GM21717 (cell line): ENCODE data around the gene PRDM2.
"Not testable (repeated sequence)": the region's sequence is repeated elsewhere in the genome, so short reads cannot be mapped to it uniquely, and the experiment has no call there.

Source experiments
- ATAC-seq: cut with Tn5 transposase; IDR thresholded peaks from one replicate; pipeline ENCODE4 v1.9.1; 2021; ENCODE audit warnings: mild to moderate bottlenecking, moderate library complexity; ENCODE audit not compliant: unreplicated experiment

Gene PRDM2, protein sequence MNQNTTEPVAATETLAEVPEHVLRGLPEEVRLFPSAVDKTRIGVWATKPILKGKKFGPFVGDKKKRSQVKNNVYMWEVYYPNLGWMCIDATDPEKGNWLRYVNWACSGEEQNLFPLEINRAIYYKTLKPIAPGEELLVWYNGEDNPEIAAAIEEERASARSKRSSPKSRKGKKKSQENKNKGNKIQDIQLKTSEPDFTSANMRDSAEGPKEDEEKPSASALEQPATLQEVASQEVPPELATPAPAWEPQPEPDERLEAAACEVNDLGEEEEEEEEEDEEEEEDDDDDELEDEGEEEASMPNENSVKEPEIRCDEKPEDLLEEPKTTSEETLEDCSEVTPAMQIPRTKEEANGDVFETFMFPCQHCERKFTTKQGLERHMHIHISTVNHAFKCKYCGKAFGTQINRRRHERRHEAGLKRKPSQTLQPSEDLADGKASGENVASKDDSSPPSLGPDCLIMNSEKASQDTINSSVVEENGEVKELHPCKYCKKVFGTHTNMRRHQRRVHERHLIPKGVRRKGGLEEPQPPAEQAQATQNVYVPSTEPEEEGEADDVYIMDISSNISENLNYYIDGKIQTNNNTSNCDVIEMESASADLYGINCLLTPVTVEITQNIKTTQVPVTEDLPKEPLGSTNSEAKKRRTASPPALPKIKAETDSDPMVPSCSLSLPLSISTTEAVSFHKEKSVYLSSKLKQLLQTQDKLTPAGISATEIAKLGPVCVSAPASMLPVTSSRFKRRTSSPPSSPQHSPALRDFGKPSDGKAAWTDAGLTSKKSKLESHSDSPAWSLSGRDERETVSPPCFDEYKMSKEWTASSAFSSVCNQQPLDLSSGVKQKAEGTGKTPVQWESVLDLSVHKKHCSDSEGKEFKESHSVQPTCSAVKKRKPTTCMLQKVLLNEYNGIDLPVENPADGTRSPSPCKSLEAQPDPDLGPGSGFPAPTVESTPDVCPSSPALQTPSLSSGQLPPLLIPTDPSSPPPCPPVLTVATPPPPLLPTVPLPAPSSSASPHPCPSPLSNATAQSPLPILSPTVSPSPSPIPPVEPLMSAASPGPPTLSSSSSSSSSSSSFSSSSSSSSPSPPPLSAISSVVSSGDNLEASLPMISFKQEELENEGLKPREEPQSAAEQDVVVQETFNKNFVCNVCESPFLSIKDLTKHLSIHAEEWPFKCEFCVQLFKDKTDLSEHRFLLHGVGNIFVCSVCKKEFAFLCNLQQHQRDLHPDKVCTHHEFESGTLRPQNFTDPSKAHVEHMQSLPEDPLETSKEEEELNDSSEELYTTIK (N-terminal part only)

DNA sequence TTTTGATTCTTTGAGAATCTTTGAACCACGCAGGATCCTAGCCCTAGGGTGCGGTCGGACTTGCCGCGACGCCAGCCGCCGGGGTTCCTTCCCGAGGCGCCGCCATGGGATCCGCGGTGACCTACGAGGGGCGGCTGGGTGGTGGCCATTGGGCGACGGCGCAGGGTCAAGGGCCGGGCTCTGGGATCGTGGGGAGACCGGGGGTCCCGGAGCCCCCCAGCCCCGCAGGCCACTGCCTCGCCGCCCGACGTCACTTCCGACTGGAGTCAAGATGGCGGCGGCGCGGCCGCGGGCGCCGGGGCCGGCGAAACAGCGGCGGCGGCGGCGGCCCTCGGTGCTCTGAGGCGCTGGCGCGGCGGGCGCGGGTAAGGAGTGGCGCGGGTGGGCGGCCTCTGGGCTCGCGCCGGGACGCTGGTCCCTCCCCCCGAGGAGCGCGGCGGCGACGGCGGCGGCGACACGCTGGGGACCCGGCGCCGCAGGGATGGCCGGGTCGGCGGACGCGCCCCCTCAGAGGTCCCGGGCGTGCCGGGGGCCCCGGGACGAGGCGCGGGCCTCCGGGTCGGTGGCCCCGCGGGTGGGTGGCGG lies at the start of gene PRDM2:
PRDM2 (plus strand) TSS at position 253 of the 585 bp plus-strand sequence. CDS start 15,418 bp downstream, outside the sequence.
- peak; percentile 37 for ATAC-seq

DNA sequence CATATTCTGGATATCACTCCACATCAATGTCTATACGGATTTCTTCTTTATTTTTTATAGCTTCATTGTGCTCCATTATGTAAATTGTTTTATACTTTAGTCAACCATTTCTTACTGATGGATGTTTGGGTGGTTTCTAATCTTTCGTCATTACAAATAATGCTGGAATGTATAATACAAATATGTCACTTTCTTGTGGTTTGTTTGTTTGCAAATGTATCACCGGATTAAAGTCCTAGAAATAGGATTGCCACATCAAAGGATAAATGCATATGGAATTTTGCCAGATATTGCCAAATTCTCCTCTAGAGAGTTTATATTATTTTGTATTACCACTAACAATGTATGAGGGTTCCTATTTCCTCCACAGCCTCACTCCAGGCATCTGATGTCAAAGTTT lies 48.7 kb upstream of the PRDM2 start:
- no peak for ATAC-seq

DNA sequence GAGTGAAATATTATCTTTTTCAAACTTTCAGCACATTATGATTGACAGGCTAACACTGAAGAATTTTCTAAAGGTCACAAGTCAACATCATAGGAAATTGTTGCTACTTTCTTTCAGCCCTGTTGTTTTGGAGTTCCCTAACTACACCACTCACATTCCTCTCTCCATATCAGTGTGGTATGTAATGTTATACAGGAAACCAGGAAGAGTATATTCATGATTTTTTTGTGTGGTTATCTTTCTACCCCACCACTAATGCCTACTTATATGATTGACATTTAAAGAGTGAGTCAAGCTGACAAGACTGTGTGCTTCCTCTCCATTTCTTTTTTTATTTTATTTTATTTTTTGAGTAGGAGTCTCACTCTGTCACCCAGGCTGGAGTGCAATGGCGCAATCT lies 47.8 kb upstream of the PRDM2 start:
- no peak for ATAC-seq

DNA sequence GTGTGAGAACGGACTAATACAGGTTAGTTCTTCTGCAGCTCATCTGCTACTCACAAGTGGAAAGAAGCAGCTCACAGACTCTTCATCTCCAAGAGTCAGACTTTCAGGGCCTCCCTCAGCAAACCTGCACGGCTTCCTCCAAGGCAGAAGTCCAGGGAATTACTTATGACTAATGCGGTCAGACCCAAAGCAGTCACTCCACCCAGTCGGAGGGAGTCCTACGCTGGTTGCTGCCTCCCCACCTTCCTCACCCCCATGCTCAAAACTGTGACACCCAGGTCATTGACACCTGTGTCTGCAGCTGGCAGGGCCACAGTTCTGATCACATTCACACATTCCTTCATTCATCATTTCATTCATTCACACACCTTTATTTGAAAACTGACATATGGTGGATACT lies 38.4 kb upstream of the PRDM2 start:
- no peak for ATAC-seq

DNA sequence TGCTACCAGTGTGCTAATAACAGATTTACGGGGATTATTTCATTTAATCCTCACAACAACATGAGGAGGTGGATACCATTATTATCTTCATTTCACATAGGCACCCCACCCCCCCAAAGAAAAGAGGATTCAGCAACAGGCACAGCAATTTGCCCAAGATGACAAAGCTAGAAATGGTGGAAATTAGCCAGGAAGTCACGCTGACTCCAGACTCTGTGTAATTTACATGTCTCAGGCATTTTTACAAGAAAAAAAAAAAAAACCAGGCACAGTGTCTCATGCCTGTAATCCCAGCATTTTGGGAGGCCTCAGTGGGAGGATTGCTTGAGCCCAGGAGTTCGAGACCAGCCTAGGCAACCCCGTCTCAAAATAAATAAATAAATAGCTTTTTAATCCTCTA lies 37.5 kb upstream of the PRDM2 start:
- ATAC-seq, result no peak

DNA sequence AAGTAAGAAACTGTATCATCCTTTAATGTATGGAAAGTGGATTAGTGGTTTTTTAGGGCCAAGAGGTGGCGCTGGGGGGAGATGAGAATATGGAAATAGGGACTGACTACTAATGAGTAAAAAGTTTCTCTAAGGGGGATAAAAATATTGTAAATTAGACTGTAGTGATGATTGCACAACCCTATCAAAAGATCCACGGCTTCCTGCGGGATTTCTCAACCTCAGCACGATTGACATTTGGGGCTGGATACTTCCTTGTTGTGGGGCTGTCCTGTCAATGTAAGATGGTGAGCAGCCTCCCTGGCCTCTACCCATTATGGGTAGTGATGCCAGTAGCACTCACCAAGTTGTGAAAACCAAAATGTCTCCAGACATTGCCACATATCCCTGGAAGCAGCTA lies 36.0 kb upstream of the PRDM2 start:
- no peak for ATAC-seq

DNA sequence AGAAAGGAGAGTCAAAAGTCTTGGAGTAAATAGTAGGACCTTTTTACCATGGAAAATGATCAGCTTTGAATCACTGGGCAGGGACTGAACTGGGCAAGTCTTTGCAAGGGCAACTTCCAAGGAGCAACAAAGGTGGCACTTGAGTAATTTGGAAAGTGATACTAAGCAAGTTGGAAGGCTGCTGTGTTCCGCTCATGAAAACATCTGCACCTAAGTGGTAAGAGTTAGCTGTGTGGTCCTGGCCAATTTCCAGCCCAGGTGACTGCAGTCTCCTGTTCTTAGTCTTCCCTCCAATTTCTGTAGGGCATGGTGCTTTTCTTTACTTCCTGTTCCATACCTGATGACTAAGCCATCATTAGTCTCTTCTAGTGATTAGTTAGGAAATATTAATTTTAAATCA lies 35.5 kb upstream of the PRDM2 start:
- no peak for ATAC-seq

DNA sequence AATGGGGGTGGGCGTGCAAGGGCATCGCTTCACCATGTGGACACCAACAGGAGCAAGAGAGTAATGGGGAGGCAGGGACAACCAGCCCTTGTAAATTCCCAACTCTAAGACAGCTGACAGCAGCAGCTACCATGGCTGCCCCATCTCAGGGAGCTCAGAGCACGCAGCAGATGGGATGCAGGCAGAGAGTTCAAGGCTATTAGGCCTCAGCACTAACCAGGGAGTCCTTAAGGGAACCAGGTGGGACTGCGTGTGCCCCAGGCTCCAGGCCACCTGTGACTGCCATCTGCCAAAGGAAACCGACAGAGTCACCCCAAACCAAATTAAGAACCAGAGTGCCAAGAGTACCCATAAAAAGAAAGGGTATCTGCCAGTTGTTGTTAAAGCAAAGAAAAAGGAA lies 33.7 kb upstream of the PRDM2 start:
- ATAC-seq, result no peak

DNA sequence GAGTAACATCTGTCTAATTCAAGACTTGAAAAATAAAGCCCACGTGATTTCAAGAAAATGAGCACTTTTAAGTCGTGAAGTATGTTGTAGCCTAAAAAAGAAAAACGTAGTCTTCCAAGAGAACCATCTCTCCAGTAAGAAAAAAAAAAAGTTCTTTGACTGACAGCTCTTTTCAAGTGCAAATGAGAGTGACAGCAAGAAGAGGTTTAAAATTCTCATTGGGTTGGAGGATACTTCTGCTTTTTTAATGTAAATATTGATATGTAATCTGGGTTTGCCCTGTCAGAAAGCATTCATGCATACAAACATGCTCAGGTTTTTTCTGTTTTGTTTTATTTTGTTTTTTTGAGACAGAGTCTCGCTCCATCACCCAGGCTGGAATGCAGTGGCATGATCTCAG lies 32.3 kb upstream of the PRDM2 start:
- peak; percentile 43 for ATAC-seq

DNA sequence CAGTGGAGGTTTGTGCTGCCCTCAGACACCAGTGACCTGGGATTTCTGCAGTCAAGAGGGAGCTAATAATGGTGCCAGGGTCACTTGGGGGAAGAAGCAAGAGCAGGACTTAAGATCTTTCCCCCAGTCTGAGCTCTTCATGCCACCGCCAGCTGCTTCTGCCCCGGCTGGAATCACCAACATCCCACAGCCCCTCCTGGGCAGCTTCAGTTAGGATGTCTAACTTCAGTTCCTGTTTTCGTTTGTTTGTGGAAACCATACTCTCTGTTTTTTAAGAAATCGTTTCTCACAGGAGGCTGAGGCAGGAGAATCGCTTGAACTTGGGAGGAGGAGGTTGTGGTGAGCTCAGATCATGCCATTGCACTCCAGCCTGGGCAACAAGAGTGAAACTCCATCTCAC lies 25.6 kb upstream of the PRDM2 start:
- ATAC-seq, result no peak

DNA sequence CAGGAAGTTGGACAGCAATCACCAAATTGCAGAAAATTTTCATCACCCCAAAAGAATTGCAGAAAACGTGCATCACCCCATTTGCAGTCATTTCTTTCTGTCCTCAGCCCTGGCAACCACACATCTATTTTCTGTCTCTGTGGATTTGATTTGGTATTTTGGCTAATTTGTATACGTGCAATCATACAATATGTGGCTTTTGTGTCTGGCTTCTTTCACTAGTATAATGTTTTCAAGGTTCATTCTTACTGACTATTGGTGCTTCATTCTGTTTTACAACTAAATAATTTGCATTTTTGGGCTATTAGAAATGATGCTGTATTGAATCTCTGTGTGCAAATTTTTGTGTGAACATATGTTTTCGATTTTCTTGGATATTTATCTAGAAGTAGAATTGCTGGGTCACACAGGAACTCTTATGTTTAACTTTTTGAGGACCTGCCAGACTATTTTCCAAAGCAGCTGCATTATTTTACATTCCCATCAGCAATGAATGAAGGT lies 24.8 kb upstream of the PRDM2 start:
- no peak for ATAC-seq

DNA sequence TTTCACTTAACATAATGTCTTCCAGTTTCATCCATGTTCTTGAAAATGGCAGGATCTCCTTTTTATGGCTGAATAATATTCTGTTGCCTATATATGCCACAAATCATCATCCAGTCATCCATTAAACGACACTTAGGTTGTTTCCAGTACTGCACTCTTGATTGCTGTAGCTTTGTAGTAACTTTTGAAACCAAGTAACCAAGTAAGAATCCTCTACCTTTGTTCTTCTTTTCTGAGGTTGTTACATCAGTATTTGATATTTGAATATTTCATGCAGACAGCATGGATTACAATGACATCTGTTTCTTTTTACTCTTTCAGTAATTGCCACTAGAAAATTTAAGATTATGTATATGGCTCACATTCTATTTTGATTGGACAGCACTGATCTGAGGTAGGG lies 22.1 kb upstream of the PRDM2 start:
- no peak for ATAC-seq

DNA sequence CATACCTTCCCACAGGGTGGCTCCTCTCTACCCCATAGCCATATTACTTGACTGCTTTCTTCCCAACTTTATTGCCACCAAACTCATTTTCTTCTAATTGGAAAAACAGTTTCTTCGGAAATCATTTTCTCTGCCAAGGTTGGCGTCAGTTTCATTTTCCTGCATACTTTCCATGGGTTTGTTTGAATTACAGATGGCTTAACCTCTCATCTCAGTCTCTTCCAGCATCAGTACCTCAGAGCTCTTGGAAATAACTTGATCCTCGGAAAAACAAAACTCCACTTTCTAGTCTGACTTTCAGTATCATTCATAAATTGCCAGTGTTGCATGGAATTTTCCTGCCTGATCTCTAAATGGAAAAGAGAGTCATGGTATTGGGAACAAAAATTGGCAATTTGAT lies 20.3 kb upstream of the PRDM2 start:
- no peak for ATAC-seq

DNA sequence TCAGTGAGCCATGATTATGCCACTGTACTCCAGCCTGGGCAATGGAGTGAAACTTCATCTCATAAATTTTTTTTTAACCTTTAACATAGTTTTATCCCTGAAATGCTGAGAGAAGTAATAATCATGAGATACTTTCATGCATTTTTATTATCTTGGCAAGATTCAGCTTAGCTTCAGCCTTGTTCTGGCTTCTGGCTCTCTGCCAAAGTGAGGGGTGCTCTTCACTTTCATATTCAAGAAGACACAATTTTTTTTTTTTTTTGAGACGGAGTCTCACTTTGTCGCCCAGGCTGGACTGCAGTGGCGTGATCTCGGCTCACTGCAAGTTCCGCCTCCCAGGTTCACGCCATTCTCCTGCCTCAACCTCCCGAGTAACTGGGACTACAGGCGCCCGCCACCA lies 19.4 kb upstream of the PRDM2 start:
- ATAC-seq, result not testable (repeated sequence)

DNA sequence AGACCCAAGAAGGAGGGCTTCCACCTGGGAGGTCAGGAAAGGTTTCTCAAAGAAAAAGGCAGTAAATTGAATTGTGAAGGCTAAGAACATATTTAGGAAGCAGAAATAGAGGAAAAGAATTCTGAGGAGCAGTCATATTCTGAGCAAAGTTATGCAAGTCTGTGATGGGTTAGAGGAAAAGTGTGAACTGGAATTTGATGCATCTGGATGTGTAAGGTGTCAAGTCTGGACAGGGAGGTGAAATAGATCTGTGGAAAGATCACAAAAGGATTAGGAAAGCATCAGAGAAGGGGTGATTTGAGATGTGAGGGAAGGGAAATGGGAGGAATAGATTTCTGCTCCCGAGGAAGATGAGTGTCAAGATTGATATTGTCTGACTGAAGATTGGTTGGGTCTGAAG lies 18.1 kb upstream of the PRDM2 start:
- ATAC-seq, result no peak

DNA sequence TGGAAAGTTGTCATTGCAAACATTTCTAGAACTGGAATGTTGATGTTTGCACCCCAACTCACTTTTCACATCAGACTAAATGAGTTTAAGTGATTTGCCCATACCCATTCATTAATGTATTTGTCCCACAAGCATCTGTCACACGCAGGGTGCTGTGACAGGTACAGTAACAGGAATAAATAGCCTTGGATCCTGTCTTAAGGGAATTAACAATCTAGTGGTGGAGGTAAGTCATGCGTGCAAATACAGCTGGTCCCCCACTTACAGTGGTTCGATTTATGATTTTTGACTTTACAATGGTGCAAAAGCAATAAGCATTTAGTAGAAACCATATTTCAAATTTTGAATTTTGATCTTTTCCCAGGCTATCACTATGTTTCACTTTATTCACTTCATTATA lies 17.5 kb upstream of the PRDM2 start:
- ATAC-seq, result no peak

DNA sequence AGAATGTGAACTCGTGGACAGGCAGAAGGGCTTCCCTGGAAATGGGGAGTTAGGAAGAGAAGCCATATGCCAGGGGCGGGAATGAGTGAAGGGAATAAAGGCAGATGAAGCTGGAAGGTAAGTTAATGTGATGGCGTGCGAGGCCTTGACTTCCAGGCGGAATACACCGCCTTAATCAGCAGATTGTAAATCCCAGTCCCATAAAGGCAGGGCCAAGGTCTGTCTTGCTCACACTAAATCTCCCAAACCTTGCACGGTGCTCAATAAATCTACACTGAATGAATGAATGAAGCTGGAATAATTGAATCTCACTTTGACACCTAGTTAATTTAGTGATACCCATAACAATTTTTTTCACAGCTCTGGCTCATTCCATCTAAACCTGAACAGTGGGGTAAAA lies 16.8 kb upstream of the PRDM2 start:
- ATAC-seq, result no peak

DNA sequence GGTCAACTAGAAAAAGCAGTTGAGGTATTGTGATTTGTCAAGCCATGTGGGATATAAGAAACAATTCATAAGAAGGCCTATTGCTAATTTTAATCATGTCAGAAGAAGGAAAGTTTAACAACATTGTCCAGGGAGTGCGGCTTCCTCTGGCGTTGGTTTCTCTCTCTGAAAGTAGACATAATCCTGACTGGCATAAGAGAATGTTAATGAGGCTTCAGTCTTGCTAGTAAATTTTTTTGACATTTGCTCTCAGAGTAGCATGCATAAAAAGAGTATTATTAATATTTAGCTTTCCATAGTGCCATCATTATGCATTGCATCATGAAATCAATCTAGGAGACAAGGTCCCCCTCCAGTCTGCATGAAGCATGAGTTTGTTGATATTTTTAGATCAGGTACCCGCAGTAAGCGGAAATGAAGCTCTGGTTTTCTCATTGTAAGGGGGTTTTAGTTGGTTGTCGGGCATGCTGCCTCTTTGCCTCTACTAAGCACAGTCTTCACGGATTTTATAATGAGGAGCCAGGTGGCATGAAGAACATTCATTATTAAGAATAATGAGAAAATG lies 12.8 kb upstream of the PRDM2 start:
- no peak for ATAC-seq

DNA sequence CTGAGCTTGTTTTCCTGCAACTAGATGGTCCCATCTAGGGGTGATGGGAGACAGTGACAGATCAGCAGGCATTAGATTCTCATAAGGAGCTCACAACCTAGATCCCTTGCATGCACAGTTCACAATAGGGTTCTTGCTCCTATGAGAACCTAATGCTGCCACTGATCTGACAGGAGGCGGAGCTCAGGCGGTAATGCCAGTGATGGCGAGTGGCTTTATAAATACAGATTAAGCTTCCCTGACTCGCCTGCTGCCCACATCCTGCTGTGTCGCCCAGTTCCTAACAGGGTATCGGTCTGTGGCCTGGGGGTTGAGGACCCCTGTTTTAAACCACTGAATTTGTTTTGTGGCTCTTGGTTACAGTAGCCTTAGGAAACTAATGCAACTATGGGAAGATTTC lies 6.9 kb upstream of the PRDM2 start:
- ATAC-seq, result not testable (repeated sequence)

DNA sequence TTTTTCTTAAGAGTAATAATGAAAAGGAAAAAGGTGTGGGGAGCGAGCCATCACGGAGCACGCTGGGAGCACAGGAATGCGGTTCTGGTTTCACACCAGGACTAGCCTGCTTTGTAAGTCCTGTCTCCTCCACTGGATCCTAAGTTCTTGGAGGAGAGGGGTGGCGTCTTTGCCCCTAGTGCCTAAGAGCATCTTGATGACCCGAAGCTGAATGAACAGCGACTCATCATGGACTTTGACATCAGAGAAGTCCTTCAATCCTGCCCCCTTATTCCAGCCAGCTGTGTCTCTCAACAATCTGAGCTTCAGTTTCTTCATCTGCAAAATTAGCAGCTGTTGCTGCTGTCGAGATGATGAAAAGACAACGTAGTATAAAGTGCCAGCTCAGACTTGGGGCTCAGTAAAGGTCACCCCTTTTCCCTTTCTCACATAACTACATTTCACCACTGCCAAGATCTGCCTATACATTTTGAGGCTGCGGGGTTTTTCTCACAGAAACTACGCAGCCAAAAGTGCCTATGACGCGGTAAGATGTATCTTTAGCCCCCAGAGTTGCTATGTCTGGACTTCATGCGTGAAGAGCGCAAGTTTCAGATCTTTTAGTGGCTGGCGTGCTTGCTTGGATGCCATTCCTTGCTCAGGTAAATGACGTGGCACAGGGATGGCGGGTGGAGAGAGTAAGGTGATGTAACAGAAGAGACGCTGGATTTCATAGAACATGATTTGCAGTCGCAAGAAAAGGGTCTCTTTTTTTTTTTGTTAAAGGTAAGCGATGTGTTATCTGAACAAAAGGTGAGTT lies 4.9 kb upstream of the PRDM2 start:
- ATAC-seq, result no peak
